Muscle of back (tissue), 11 donors: ENCODE data around the gene ARHGAP6. TPM values are rescaled to one million over a fixed set of nuclear protein-coding genes. Genes with fewer than 3 reads are reported as not detected.

Source experiments
- DNase-seq, 3 donors: peaks; one replicate each; pipeline versions ENCODE4 v3.0.0 to v3.0.0-alpha.2; 2013
- polyA plus RNA-seq, 10 donors: library from polyadenylated mRNA; unstranded; fragments of 120-200 nt; gene quantifications; one replicate each; pipeline ENCODE4 v1.2.1, GENCODE V29; 2013; ENCODE audit not compliant: insufficient read length in 10 of 10

ARHGAP6 gene
- polyA plus RNA-seq, 10 donors: 7.8 to 12.5 (median 10.1) TPM

- no peak for DNase-seq
These were observed 199.9 kb downstream of the ARHGAP6 start for GRCh38 chrX:11465648-11466411.

DNA sequence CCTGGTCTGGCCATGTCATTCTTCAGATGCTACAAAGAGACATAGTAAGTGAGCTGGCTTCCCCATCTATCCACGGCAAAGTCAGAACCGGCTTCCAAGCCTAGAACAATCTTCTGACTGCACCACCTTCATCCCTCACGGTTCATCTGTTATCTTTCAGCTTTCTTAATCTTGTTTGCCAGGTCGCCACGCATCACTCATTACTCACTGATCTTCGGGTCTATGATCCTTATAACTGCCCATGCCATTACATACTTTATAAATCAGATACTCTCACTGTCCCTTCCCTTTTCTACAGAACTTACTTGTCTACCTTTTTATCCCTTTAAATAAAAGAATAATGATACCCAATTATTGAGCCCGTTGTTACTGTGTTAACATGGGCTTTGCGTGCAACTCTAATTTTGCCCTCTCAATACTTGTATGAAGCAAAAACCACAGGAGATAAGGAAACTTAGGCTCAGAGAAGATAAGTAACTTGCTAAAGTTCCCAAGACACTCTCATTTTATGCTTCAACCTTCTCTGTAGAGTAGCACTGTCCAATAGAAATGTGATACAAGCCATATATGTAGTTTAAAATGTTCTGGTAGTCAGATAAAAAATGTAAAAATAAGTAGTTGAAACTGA is 200.8 kb downstream of the ARHGAP6 start:
- no peak for DNase-seq

GRCh38 chrX:11464380-11464779 is 201.3 kb downstream of the ARHGAP6 start:
- no peak for DNase-seq

- DNase-seq: no peak
These were observed 203.1 kb downstream of the ARHGAP6 start for GRCh38 chrX:11462648-11463047.

GRCh38 chrX:11462136-11462535 is 203.6 kb downstream of the ARHGAP6 start:
- no peak for DNase-seq

DNA sequence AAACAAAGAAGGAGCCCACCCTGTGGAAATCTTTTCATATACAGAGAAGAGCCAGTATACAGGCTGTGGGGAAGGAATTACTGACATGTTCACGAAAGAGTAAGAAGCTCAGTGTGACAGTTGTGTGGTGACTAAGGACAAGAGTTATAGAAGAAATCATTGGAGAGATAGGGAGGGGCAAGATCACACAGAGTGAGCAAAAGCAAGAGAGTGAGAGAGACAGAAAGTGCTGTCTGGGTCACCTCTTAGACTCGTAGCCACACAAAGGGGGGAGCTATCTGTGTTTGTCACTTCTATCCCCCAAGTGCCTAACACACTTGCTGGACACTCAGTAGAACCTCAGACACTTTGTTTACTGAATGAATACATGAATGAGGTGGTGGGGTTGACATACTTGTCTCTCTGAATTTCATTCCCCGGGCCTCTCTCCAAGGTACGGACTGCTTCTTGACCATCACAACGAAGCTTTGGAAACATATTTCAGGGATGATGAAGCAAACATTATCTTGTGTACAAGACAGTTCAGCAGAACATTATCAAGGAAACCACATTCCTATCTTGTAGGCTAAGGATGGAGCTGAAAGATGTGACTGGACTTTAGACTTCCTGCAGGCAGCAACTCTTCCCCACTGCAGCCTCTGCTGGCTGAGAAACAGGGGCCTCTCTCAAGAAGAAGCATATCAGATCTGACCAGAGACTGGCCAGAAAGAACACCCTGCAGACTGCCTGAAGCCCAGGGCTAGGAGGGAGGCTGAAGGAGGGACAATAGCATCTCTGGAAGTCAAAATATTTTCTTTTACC is 204.3 kb downstream of the ARHGAP6 start:
- DNase-seq: no peak

DNA sequence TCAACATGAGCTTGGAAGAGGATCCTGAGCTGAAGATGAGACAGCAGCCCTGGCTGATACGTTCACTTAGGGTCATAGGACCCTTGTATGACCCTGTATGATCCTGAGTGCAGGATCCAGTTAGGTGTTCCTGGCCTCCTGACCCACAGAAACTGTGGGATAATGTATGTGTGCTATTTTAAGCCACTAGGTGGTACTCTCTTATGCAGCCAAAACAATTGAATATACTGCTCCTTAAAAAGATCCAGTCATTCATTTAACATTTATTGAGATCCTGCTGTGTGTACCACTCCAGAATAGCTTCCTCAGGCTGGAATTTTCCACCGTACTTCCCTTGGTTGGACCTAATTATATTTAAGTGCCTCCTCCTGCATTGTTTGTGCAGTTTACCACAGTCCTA is 205.4 kb downstream of the ARHGAP6 start:
- no peak for DNase-seq

- peak in 2 of 3 donors; percentile 45 to 70 for DNase-seq
These were observed 207.6 kb downstream of the ARHGAP6 start for GRCh38 chrX:11458170-11458569.

DNA sequence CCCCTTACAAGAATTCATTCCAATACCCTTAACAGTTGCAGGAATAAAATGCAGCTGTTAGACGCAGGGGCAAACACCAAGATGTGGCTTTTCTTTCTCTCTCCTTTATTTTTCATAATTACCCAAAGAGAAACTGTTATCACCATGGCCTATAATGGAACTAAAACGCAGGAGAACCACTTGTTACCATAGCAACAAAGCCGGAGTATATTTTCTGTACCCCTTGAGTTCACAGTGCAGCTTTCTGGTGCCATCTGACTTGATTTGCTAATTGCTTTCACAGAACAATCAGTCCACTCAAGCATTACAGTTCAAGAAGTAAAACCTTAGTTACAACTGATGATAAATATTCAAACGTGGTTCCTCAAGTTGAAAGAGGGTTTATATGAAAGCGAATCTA is 214.6 kb downstream of the ARHGAP6 start:
- DNase-seq: no peak

DNA sequence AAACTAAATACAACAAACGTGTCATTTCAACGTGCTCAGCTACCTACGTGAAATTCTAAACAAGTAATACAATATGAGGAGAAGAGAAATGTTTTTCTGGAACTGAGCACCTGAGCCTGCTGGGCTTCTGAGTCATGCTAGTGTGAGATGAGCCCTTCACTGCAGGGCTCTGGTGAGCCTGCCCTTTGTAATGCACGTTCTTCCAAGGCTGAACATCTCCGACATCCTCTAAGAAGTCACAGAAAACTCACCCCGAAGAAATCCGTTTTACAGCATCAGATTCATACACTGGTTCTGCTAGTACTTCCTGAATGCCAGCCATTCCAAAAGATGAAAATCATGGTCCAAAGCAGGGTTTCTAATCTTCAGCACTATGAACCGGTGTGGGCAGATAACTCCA is 215.4 kb downstream of the ARHGAP6 start:
- no peak for DNase-seq

GRCh38 chrX:11449613-11450012 is 216.1 kb downstream of the ARHGAP6 start:
- DNase-seq: no peak

- DNase-seq: no peak
These were observed 218.3 kb downstream of the ARHGAP6 start for GRCh38 chrX:11447418-11447817.

GRCh38 chrX:11446949-11447348 is 218.8 kb downstream of the ARHGAP6 start:
- no peak for DNase-seq

- no peak for DNase-seq
These were observed 219.4 kb downstream of the ARHGAP6 start for GRCh38 chrX:11446336-11446735.

GRCh38 chrX:11445540-11445939 is 220.2 kb downstream of the ARHGAP6 start:
- DNase-seq: no peak

DNA sequence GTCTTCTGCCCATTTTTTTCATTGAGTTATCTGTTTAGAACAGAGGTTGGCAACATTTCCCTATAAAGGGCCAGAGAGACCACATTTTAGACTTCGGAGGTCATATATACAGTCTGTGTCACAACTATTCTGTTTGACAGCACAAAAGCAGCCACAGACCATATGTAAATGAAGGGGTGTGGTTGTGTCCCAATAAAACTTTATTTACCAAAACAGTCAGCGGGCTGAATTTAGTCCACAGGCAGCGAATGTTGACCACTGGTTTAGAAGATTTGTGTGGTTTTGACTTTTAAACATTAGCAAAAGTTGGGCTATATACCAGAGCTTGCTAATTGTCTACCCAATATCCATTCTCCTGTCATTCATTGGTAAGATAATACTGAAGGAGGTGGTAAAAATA is 221.7 kb downstream of the ARHGAP6 start:
- DNase-seq: no peak

DNA sequence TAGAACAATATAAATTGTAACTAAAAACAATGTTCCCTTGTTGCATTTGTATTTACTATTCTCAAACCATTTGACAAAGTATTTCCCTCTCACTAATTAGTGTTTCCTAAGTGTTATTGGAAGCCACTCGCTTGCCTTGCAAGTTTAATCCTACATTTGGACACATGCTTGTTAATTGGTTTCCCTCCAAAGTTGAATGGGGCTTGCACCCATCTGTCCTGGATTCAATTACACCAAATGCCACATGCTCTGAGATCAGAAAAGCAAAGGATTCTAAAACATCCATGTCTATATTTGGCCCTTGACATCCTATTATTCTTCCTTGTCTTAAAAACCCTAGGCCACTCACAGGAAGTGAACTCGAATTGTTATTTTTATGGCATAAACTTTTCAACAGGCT is 225.9 kb downstream of the ARHGAP6 start:
- no peak for DNase-seq

GRCh38 chrX:11438767-11439166 is 227.0 kb downstream of the ARHGAP6 start:
- DNase-seq: no peak

DNA sequence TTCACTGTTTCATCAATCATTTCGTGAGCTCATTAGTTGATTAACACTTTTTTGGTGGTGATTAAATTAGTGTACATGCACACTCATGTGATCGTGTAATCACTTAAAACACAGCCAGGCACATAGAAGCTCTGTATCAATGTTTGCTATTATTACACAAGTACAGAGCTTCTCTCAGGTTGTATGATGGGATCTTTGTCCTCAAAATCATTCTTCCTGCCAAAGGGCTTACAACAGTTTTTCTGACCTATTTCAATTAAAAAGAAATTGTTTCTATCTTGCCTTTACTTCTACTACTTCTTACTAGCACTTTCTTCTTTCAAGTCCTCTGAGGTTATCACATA is 227.4 kb downstream of the ARHGAP6 start:
- DNase-seq: no peak

DNA sequence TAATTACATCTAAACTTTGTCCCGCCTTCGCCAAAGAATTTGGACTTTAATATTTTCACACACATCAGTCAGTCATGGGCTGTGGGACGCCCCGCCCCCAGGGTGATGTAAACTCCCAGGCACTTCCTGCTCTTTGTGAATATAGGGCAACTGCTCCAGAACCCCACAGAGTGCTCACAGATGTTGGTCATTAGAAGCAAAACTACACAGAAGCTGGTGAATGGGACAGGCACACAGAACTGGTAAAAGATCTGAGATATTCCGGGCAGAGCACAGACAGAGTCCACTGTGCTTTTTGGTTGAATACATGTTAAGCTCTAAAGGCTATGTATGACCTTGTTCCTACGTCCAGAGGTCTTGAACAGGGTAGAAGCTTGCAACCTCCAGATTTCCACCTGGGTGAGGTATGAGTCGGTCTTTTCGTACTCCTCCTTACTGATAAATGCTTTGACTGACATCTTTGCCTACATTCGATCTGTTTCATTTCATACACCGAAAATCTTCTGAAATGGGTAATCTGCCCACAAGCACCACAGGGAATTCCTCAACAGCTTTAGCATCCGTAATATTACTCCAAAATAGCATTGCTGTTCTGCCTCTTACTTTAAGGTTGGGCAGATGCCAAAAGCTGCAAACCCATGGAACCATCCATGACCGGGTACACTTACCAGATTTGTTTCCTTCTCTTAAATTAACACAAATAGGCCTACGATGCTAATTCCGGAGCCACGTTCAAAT is 227.9 kb downstream of the ARHGAP6 start:
- DNase-seq: peak in 2 of 3 donors; percentile 56 to 58

- DNase-seq: peak in 1 of 3 donors; percentile 65
These were observed 230.2 kb downstream of the ARHGAP6 start for GRCh38 chrX:11435568-11435967.

- DNase-seq: no peak
These were observed 231.1 kb downstream of the ARHGAP6 start for GRCh38 chrX:11434607-11435006.
